AG04449 (cell line): ENCODE data around the gene ZNRF1.
"Not testable (repeated sequence)": the region's sequence is repeated elsewhere in the genome, so short reads cannot be mapped to it uniquely, and the experiment has no call there.

Experiments
- CTCF ChIA-PET: fragments of 350-600 bp; formaldehyde crosslinking; extraction: SDS; loops from one replicate; lab custom pipeline; 2021; ENCODE audit warnings: antibody characterized with exemption; lab: Yijun Ruan, JAX
- POLR2A ChIA-PET: fragments of 400-600, 350-600 bp; formaldehyde crosslinking; extraction: SDS; loops from one replicate; lab custom pipeline; 2020; ENCODE audit warnings: antibody characterized with exemption, inconsistent platforms; lab: Yijun Ruan, JAX
- DNase-seq: peaks from one replicate; pipeline ENCODE4 v3.0.0-alpha.2; 2010; ENCODE audit warnings: low read depth, low spot score
- H3K4me3 ChIP-seq: 2 replicates; pipeline ENCODE4 v1.5.1; 2011; ENCODE audit warnings: low read depth, mild to moderate bottlenecking, control low read depth, low read length
- CTCF ChIP-seq: IDR thresholded peaks from one replicate; pipeline ENCODE4 v1.5.1; 2011; ENCODE audit warnings: mild to moderate bottlenecking, moderate library complexity, low read length, control low read depth, inconsistent platforms; ENCODE audit not compliant: insufficient read depth; ENCODE audit errors: missing control alignments

Gene ZNRF1

GRCh38 chr16:75118943-75119539 lies 120.2 kb downstream of the ZNRF1 start:
- H3K4me3 ChIP-seq: no peak overlapping the region
- no peak for DNase-seq
- POLR2A ChIA-PET: no interaction called here
- no peak for TF ChIP-seq CTCF
- CTCF ChIA-PET: interaction anchor here (0.5 to 7.7 kb wide), 6 partner anchors 8 to 134 kb away, joined by 3 to 50 read pairs (median 4); partner anchors contain the start of genes WDR59 and ZNRF1

- DNase-seq: no peak
- no peak overlapping the region for H3K4me3 ChIP-seq
- CTCF ChIA-PET: interaction anchor here (2.2 to 7.7 kb wide), 2 partner anchors 9 to 122 kb away, joined by 8 to 50 read pairs (median 10); partner anchors contain the start of gene ZNRF1
- TF ChIP-seq CTCF: no peak
- POLR2A ChIA-PET: no interaction called here
Observed at GRCh38 chr16:75120253-75120652, 121.4 kb downstream of the ZNRF1 start.

- no peak for DNase-seq
- ChIA-PET POLR2A (no interaction called here), CTCF (interaction anchor here (1.7 to 7.7 kb wide), 3 partner anchors 9 to 124 kb away, joined by 3 to 50 read pairs (median 10); partner anchors contain the start of gene ZNRF1)
- no peak for TF ChIP-seq CTCF
- H3K4me3 ChIP-seq: no peak overlapping the region
Observed at GRCh38 chr16:75121949-75122568, 123.2 kb downstream of the ZNRF1 start.

GRCh38 chr16:75122609-75123008 lies 123.8 kb downstream of the ZNRF1 start:
- no peak for TF ChIP-seq CTCF
- ChIA-PET CTCF (interaction anchor here (1.7 to 7.7 kb wide), 3 partner anchors 8 to 124 kb away, joined by 3 to 50 read pairs (median 10); partner anchors contain the start of gene ZNRF1), POLR2A (no interaction called here)
- no peak for DNase-seq
- H3K4me3 ChIP-seq: no peak overlapping the region

- no peak for DNase-seq
- POLR2A ChIA-PET: no interaction called here
- H3K4me3 ChIP-seq: no peak overlapping the region
- TF ChIP-seq CTCF: no peak
- CTCF ChIA-PET: interaction anchor here (1.4 to 3.2 kb wide), 2 partner anchors 9 to 16 kb away, joined by 3 to 12 read pairs; no protein-coding TSS in a partner anchor
Observed at GRCh38 chr16:75127713-75128415, 129.0 kb downstream of the ZNRF1 start.

GRCh38 chr16:75129421-75130149 lies 130.8 kb downstream of the ZNRF1 start:
- CTCF ChIA-PET: interaction anchor here (3.2 kb wide), 1 partner anchor 18 kb away, joined by 12 read pairs; no protein-coding TSS in a partner anchor
- DNase-seq, H3K4me3 ChIP-seq, POLR2A ChIA-PET: not testable (repeated sequence)
